Renal pelvis (tissue), 4 donors: ENCODE results near the gene TCTN2. TPM values are rescaled to one million over a fixed set of nuclear protein-coding genes. Genes with fewer than 3 reads are reported as not detected.
A peak's percentile ranks its signal among the peaks of the same experiment; 100 is the strongest.

ENCODE experiments used
- DNase-seq: peaks from one replicate; pipeline ENCODE4 v3.0.0-alpha.2; 2013
- polyA plus RNA-seq, 3 donors: library from polyadenylated mRNA; unstranded; fragments of 120-200 nt; gene quantifications; one replicate each; pipeline ENCODE4 v1.2.1, GENCODE V29; 2013; ENCODE audit not compliant: insufficient read length in 3 of 3

Gene TCTN2
- polyA plus RNA-seq, 3 donors, result 25.6 to 34.1 (median 33.8) TPM

DNA sequence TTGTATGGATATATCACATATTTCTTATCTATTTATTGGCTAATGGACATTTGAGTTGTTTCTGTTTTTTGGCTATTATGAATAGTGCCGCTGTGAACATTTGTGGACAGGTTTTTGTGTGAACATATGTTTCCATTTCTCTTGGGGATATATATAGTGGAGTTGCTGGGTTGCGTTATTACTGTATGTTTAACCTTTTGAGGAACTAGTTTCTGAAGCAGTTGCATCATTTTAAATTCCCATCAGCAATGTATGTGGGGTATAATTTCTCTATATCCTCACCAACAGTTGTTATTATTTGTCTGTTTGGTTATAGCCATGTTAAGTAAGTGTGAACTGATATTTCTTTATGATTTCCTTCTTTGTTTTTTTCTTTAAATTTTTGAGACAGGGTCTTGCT, 10.7 kb downstream of the TCTN2 start:
- no peak for DNase-seq

DNA sequence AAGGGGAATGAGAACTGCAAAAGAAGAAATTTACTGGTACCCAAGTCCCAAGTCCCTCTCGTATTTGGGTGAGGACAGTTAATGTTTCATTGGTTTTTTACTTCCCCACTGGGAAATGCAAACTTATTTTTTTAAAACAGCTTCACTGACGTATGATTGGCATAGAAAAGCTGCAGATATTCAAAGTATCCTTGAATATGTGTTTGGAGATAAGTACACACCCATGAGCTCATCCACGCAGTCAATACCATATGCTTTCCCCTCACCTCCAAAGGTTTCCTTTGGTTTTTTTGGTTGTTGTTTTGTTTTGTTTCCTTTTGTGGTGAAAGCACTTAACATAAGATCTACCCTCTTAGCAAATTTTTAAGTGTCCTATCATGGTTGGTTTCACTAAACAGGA, 13.1 kb downstream of the TCTN2 start:
- no peak for DNase-seq

DNA sequence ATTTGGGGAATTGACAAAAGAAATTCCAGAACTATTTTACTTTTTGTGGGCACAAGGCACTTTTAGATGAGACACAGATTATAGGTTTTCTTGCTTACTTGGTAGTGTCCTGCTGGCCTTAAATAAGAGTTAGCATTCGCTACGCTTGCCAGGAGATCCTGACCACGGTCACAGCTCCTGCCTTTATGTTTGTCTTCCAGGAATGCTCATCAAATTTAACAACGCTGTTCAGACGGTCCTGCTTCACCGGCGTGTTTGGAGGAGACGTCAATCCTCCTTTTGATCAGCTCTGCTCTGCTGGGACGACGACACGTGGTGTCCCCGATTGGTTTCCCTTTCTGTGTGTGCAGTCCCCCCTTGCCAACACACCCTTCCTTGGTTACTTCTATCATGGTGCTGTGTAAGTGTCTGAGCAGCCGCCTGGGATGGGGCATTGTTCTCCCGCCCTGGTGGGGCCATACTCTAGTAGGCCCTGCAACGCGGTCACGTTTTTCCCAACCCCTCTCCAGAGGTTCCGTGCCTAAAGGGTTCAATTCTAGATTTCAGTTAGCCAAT, 15.8 kb downstream of the TCTN2 start:
- DNase-seq, result no peak

DNA sequence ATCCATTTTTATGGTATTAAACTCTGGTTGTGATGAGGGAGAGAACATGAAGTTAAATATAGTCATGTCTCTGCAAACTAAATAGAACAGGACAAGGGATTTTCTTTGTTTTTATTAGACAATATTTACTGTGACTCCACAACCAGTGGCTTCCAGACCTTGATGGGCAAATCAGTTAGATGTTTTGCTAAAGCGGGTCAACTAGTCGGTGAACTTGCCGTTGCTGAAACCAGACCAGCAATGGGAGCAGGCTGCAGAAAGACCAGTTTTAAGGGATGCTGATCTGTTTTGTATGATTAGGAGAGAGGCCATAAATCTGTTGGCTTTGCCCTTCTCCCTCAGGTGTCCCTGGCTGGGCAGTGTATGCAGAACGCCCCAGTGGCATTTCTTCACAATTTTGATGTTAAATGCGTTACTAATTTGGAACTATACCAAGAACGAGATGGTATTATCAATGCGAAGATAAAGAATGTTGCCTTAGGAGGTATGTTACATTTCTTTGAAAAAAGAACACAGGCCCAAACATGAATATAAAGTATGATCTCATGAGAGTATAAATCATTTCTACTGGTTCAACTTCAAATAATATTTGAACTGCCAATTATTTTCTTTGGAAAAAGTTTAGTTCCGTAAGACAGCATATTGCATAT, 19.4 kb downstream of the TCTN2 start:
- no peak for DNase-seq

DNA sequence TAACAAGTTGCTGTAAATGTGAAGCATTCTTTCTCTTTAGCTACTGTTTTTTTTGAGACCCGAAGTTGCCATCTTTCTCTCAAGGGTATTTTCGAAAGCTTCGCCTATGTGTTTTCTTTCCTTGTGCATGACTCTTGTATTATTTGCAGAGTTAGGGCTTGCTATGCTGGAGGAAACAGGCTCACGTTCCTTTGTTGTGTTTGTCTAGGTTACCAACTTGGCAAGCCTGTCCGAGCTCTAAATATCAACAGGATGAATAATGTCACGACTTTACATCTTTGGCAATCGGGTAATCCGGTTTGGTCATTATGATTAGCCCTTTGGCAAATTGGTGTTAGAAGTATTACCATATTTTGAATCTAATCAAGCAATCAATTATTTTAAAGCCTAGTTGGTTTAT, 25.3 kb downstream of the TCTN2 start:
- no peak for DNase-seq

DNA sequence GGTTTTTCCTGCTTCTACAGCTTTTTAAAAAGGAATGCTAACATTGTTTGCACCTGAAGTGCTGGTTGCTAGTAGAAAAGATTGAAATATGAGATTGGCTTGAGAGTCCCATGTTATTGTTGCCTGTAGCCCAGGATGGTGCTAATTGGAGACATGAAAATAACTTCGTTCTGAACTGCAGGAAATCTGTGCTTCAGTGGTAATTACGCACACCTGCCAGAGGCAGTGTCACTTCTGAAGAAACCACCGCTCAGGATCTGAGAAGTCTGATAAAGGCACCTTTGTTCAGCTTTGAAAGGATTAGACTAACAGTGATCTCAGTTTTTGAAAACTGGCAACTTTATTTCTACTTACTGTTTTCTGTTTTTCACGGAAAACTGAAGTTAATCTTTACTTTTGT, 25.7 kb downstream of the TCTN2 start:
- no peak for DNase-seq

DNA sequence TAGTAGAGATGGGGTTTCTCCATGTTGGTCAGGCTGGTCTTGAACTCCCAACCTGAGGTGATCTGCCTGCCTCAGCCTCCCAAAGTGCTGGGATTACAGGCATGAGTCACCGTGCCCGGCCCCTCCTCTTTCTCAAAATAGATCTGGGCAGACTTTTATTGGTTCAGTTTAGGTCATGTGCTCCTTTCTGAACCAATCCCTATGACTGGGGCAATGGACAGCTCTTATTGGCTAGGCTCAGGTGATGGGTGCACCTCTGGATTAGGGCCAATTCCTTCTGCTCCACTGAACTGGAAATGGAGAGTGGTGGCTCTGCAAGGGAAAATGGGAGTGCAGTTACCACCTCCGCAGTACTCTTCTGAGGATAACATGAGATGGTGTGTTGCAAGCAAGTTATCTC, 35.0 kb downstream of the TCTN2 start:
- DNase-seq, result no peak

DNA sequence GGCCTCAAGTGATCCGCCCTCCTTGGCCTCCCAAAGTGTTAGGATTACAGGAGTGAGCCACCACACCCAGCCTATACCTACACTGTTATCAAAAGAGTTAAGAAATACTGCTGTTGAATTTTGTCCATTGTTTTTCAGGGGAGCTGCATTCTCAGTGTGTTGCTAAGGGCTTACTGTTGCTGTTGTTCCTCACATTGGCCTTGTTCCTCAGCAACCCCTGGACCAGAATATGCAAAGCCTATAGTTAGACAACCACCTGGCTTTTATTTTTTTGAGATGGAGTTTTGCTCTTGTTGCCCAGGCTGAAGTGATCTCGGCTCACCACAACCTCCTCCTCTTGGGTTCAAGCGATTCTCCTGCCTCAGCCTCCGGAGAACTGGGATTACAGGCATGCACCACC, 36.6 kb downstream of the TCTN2 start:
- no peak for DNase-seq

DNA sequence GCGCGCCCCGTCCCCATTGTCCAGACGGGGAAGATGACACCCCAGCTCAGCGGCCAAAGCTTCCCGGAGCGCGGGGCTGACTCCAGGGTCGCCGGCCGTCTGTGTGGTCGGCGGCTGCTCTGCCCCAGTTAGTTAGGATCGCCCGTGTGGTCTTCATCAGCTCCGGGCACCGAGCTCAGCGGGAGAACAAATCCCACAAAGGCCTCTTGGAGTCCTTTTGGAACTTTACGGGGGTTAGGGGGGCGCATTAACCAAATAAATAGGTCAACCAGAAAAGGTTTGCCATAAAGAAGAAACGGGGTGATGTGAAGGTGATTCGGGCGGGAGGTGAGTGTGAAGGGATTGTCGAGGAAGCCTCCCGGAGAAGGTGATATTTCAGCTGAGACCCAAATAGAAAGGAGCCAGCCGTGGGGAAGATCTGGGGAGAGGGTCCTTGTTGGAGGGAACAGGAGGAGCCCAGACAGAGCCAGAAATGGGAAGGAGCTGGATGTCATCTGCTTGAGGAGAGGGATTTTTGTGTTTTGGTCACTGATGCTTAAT, 41.9 kb downstream of the TCTN2 start:
- DNase-seq, result peak; percentile 4

DNA sequence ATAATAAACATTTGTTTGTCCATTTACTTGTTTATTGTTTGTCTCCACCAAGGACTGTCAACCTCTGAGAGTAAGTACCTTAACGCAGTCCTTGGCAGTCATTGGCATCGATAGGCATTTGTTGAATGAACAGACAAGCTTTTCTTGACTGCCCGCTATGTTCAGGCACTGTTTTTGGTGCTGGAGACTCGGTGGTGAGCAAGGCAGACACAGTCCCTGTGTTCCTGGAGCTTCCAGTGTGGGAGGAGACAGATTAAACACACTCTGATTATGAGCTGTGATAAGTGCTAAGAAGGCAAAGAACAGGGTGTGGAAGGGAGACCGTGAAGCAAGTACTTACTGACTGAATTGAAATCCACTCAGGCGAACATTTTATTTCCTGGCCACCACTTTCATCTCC, 42.5 kb downstream of the TCTN2 start:
- DNase-seq, result no peak

DNA sequence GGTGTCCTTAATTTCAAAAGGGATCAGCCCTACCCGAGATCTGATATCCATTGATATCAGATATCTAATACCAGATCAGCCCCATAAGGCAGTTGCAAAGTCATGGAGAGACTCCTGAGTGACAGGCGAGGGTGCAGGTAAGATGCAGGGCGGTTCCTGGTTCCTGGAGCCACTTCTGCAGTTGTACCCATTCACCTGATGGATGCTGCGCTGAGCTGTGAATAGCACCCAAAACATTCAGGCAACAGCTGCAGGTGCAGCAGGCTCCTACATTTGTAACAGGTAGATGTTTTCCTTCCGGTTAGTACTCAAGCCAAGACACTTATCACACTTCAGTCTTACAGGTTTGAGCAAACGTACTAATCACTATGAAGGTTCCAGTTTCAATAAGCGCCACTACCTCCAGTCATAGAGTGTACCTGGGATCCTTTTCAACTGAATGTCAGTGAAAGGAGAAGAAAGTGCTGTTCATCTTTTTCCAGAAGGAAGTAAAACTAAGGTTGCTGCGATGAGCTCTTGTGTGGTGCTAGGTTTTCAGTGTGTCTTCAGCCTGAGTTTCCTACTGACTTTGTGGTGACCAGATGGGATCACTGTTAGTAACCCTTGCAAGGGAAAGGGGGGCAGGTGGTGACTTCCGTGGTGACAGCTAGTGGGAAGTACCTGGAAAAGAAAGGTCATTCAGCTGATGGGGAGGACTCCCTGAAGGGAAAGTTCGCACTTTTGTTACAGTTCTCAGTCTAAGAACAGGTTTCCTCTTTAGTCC, 43.1 kb downstream of the TCTN2 start:
- no peak for DNase-seq

DNA sequence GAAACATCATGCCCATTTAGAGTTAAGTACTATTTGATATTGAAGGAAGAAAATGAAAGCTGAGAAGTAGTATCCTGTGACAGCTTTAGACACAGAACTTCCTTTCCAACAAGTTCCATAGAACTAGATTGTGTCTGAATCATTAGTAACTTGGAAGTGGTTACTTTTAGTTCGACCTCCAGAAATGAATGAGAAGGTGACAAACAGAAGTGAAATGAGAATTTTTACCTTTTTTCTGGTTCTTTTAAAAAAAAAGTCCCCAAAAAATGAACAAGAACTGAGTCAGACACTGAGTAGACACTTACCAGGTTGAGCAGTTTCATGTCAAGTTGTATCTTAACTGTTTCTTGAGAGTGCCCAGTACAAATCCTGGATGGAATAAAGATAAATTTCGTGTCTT, 44.3 kb downstream of the TCTN2 start:
- no peak for DNase-seq

DNA sequence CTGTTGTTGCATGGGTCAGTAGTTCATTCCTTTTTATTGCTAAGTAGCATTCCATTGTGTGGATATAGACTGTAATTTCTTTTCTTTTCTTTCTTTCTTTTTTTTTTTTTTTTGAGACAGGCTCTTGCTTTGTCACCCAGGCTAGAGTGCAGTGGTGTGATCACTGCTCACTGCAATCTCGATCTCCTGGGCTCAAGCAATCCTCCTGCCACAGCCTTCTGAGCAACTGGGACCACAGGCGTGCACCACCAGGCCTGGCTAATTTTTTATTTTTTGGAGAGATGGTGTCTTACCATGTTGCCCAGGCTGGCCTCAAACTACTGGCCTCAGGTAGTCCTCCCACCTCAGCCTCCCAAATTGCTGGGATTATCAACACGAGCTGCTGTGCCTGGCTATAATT, 46.4 kb downstream of the TCTN2 start:
- DNase-seq, result no peak

DNA sequence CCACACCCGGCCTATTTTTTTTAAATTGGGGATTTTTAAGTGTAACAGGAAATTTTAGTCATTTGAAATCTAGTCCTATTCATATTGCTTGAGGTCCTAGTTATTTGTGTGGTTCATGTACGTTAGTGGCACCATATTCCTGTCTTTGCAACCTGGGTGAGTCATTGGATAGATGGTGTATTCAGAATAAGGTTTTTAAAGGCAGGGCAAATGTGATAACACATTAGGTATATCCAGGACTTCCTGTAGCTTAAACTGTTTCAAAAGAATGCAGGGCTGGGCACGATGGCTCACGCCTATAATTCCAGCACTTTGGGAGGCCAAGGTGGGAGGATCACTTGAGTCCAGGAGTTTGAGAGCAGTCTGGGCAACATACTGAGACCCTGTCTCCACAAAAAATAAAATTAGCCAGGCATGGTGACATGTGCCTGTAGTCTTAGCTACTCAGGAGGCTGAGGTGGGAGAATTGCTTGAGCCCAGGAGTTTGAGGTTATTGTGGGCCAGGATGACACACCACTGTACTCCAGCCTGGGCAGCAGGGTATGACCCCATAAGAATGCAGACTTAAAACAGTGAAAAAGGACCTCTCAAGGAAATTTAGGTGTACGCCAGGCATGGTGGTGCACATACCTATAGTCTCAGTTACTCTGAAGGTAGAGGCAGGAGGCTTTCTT, 49.4 kb downstream of the TCTN2 start:
- DNase-seq, result no peak

DNA sequence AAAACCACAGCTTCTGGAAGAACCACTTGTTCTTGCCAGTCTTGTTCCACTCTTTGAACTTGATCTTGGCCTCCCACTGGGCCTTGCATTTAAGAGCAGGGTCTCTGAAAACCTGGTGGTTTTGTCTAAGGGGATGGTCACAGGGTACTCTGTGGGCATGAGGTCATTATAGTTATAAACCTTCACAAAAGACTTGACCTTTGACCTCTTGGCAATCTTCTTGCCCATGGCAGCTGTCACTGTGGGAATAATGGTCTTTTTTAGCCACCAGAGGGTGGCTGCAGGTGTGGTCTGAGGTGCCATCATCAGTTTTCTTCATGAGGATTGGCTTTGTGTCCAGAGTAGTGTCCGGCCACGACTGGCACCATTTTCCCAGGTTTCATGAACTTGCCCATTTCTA, 50.3 kb downstream of the TCTN2 start:
- DNase-seq, result no peak

DNA sequence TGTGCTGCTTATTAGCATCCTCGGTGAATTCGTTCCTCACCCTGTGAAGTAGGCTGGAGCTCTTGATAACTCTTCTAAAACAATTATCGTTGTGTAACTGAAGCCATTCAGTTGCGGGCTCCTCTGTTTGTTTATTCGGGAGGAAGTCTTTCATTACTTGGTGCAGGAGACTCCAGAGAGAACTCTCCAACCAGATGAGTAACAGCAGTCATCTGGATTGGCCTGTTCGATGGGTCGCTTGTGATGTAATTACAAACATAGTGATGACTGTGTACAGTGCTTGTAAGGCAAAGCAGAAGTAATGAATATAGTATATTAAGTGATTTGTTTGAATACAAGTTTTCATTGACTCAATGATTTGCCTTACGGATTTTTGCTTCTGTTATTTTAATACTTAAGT, 52.1 kb downstream of the TCTN2 start:
- DNase-seq, result no peak

DNA sequence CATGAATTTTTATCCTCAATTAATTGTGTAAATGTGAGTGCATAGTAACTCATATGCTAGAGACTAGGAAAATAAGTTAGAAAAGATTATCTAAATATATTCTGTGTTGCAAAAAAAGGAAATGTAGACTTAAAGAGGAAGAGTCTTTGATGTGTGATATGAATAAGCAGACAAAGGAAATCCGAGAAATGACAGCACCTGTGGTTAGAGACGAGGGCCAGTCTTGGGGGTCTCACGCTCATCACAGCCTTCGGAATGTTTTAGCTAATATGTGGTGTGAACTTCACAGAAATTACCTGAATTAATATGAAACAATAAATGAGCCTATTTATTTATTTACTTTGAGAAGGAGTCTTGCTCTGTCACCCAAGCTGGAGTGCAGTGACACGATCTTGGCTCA, 52.9 kb downstream of the TCTN2 start:
- no peak for DNase-seq

DNA sequence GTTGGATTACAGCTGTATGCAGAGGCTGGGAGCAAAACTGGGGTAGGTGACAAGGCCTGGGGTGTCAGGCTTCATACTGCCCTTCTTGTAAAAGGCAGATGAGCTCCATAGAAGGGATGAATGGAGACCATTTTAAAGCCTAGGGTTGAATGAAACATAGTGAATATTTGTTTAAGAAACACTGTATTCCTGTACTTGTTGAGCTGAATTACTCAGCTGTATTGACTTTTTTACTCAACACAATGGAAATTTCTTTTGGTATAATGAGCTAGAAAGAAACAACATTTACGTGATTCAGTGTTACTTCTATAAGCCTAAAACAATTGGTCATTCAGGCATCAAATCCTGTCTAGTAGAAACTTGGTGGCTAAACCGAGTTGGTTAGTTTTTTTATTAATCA, 55.3 kb downstream of the TCTN2 start:
- no peak for DNase-seq

DNA sequence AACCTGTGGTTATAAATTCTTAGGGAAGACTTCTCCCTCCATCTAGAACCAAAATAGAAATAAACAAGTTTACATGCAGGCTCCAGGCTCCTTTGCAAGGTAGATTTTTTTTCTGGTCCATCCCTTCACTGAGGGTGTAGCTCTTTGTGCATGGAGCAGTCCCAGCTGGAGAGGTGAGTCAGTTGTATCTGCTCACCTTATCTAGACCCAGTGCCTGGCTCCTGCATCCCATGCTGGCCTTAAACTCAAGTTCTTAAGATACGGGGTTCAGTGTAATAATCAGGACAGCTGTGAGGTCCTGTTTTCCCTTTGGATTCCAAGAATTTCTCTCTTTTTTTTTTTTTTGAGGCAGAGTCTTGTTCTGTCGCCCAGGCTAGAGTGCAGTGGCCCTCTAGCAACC, 56.0 kb downstream of the TCTN2 start:
- DNase-seq, result no peak

DNA sequence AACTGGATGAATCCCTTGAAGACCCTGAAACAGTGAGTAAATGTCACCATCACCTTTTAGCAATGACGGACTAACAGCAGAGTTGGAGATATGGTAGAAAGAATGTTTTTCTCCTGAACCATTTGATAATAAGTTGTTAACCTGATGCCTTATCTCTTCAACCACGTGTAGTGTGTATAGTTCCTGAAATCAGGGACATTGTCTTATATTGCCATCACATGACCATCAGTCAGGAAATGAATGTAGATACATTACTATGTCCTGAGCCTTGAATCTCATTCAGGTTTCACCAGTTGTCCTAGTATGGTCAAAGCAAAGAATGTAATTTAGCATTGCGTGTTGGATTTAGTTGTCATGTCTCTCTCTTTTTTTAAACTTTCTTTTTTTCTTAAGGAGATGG, 57.0 kb downstream of the TCTN2 start:
- no peak for DNase-seq

DNA sequence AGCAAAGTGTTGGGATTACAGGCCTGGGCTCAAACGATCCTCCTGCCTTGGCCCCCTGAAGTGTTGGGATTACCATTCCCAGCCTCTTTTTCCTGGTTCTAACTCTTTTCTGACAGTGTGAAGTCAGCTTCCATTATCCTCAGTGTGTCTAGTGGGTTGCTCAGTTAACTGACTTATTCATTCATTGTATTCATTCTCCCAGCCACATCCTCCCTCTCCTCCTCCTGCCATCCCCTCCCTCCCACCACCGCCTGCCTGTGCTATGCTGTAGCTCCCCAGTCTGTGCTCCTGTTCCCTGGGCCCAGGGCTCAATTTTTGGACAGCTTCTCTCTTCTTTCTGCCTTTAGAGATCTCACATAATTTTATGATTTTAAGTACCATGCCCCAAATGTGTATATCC, 60.7 kb downstream of the TCTN2 start:
- no peak for DNase-seq

DNA sequence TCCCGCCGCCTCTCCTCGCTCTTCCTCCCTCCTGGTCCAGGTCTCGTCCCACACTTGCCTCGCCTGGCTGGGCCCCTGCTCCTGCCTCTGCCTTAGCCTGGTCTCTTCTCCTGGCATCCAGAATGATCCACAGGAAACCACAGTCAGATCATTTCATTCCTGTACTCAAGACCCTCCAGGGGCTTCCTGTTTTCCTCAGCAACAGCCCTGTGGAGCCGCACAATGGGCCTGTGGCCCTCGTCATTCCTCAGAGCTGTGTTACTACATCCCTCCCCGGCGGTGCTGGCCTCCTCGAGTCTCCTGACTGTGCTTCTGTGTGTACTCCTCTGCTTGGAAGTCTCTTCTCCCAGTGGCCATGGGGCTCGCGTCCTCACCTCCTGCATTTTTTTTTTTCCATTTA, 61.3 kb downstream of the TCTN2 start:
- no peak for DNase-seq

DNA sequence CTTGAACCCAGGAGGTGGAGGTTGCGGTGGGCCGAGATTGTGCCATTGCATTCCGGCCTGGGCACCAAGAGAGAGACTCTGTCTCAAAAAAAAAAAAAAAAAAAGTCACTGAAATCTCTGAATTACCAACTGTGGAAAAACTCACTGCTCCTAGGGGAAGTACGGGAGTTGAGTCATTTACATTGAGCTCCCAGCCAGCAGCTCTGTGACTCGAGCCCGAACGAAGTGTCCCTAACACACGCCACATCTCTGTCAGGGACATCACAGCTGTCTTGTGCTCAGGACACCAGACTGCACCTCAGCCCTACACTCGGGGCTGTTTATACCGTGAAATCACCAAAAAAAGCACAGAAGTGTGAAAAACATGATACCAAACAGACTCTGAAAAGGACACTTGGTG, 62.3 kb downstream of the TCTN2 start:
- no peak for DNase-seq
